Measurements from ENCODE around the gene HHLA2.

HHLA2 gene

DNA sequence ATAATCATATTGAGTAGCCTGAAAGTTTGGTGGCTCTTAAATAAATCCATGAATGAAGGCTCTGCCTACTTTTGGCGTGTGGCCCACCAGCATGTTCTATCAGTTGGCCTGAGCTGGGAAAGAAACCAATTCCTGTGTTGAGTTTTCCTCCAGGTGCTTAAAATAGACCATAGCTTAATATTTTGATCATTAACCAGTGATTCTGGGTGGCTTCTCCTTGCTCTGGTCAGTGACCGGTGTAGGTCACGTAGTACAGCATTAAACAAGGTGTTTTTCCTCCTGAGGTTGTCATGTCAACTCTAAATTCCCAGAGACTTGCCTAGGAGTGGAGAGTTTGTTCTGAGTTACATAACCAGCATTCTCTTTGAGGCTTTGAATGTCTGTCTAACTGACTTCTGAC lies 1.3 kb downstream of the HHLA2 start:
- TF ChIP-seq, protein P1, sequence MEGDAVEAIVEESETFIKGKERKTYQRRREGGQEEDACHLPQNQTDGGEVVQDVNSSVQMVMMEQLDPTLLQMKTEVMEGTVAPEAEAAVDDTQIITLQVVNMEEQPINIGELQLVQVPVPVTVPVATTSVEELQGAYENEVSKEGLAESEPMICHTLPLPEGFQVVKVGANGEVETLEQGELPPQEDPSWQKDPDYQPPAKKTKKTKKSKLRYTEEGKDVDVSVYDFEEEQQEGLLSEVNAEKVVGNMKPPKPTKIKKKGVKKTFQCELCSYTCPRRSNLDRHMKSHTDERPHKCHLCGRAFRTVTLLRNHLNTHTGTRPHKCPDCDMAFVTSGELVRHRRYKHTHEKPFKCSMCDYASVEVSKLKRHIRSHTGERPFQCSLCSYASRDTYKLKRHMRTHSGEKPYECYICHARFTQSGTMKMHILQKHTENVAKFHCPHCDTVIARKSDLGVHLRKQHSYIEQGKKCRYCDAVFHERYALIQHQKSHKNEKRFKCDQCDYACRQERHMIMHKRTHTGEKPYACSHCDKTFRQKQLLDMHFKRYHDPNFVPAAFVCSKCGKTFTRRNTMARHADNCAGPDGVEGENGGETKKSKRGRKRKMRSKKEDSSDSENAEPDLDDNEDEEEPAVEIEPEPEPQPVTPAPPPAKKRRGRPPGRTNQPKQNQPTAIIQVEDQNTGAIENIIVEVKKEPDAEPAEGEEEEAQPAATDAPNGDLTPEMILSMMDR (IDR thresholded peaks at IDR 0.05; ENCODE audit: low read depth, low read length): no peak
- DNase-seq (ENCODE audit: low read depth in 2 of 2): no peak
- H3K4me3 ChIP-seq (replicated peaks in 1 of 2; ENCODE audit: low read depth in 2 of 2, low read length in 2 of 2): no peak overlapping the region

DNA sequence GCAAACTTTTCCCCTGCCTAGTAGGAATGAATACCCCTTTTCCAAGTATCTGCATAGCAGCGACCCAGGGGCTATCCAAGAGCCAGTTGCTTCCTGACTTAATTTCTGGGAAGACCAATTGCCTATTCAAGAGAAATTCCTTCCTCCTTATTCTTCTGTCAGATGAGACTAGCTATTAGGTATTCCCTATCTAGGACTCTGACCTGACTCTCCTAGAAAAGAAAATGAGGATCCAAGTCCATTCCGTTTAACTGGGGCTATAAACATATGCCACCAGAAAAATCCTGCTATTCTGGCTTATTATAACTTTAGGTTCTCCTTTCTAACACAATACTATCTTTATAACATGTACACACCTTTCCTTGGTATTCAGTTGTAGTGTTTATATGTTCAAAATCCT lies 1.7 kb downstream of the HHLA2 start:
- DNase-seq (ENCODE audit: low read depth in 2 of 2): no peak
- TF ChIP-seq, protein P1 (IDR thresholded peaks at IDR 0.05; ENCODE audit: low read depth, low read length): no peak
- H3K4me3 ChIP-seq (replicated peaks in 1 of 2; ENCODE audit: low read depth in 2 of 2, low read length in 2 of 2): no peak overlapping the region

DNA sequence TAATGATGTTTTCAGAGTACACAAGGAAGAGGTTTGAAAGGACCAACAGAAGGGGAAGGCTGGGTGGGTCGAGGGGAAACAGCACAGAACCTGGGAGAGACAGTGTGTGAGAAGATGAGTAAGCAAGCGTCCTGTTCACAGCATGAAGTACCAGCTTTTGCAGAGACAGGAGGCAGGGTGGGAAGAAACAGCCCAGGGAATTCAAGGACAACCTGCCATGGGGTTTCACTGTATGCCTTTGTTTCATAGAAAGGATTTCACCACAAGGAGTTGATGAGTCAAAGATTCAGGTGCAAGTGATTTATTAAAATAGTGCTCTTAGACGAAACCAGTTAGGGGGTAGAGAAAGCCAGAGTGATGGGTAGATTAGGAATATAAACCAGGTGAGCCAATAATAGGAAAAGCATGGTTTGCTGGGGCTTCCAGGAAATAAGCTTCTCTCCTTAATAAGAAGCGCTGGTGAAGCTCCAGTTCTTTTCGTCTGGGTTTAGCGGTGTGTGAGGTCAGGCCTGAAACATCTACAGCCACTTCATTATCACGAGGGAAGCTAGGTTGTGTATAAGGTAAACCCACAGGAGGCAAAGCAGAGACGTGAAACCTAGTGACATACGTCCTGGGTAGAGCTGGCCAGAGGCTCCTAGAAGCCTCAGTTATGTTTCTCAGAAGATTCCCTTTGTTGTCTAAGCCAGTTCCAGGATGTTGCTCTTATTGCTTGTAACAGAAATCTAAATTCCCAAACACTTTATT lies 3.9 kb downstream of the HHLA2 start:
- TF ChIP-seq, protein P1 (IDR thresholded peaks at IDR 0.05; ENCODE audit: low read depth, low read length): no peak
- no peak for DNase-seq (ENCODE audit: low read depth in 2 of 2)
- no peak overlapping the region for H3K4me3 ChIP-seq (replicated peaks in 1 of 2; ENCODE audit: low read depth in 2 of 2, low read length in 2 of 2)

DNA sequence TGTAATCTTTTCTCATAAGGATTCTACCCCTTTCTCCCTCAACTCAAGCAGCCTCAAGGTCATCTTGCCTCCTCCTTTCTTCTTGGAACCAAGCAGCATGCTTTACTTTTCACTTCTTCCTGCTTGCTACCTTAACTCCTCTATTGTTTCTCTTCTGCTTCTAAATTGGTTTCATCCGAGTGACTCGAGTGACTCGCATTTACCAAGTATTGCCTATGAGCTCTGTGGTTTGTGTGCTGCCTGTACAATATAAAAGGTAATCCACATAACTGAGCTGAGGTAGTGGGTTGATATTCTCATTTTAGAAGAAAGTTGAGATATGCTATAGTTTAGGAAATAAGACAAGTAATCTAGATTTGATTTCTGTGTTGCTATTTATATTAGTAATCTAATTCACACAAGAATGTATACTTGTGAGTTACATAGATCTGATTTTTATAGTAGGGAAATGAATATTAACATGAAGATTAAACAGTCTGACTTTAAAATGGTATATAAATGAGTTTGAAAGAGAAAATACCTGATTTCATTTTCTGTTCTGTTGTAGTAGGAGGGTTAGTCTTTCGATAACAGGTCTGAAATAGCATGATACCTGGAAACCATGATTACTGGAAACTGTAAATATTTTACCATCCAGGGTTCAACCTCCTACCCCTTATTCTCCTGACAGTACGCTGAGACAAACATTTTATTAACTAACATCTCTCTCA lies 5.5 kb downstream of the HHLA2 start:
- no peak overlapping the region for H3K4me3 ChIP-seq (replicated peaks in 1 of 2; ENCODE audit: low read depth in 2 of 2, low read length in 2 of 2)
- TF ChIP-seq, protein P1 (IDR thresholded peaks at IDR 0.05; ENCODE audit: low read depth, low read length): no peak
- peak in 1 of 2 donors; percentile 8 for DNase-seq (ENCODE audit: low read depth in 2 of 2)

DNA sequence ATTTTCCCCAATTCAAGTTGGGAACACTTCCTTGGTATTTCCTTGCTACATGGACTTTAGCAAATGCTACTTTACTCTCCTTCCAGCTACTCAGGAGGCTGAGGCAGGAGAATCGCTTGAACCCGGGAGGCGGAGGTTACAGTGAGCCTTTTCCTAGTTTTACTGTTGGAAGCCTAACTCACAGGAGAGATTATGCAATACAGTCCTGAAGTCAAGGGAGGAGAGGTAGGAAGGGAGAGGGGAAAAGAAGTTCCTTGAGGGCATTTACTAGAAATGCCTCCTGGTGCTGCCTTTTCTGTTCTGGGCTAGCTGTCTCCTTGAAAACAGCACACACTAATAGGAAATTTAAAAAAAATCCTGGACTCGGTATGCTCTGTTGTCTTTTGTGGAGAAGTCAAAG lies 6.2 kb downstream of the HHLA2 start:
- no peak overlapping the region for H3K4me3 ChIP-seq (replicated peaks in 1 of 2; ENCODE audit: low read depth in 2 of 2, low read length in 2 of 2)
- no peak for DNase-seq (ENCODE audit: low read depth in 2 of 2)
- TF ChIP-seq, protein P1 (IDR thresholded peaks at IDR 0.05; ENCODE audit: low read depth, low read length): no peak

DNA sequence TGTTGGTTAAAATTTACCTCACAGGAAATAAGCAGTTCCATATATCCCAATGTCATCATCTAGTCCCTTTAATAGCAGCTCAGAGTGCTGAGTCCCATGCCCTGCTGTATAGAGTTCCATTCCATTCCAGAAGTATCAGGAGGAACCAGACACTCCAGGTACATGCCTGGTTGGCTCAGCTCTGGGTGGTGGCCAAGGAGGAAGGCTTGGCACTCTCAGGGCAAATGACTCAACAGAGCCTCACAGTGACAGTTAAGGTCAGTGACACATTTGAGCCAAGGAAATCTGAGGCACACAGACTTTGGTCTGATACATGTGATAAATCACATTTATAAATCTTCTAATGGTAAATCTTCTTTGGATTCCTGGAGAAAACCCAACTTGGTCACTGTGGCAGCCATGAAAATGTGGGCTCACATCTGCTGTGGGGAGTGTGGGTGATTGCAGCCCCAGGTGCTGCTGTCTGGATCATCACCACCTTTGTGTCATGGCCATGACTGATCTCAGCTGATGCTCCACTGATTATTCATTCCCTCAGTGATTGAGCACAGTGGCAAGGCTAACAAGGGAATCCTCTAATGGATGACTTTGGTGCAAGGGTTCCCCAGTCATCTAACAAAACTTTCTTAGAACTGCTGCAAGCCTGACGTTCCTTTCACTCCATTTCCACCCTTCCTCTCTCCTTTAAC lies 9.3 kb downstream of the HHLA2 start:
- no peak overlapping the region for H3K4me3 ChIP-seq (replicated peaks in 1 of 2; ENCODE audit: low read depth in 2 of 2, low read length in 2 of 2)
- TF ChIP-seq, protein P1 (IDR thresholded peaks at IDR 0.05; ENCODE audit: low read depth, low read length): no peak
- DNase-seq (ENCODE audit: low read depth in 2 of 2): no peak
